RWPE1 (cell line): ENCODE data around the gene RNF135.
"Not testable (repeated sequence)": the region's sequence is repeated elsewhere in the genome, so short reads cannot be mapped to it uniquely, and the experiment has no call there.

Experiments used
- CTCF ChIA-PET: fragments of 350-600 bp; sonication (Branson Sonifier 250); formaldehyde crosslinking; extraction: SDS; loops from one replicate; lab custom pipeline; 2021; lab: Yijun Ruan, JAX
- POLR2A ChIA-PET: fragments of 400-600 bp; formaldehyde crosslinking; extraction: SDS; loops from one replicate; lab custom pipeline; 2020; ENCODE audit warnings: antibody characterized with exemption; ENCODE audit not compliant: low non-redundant PET; lab: Yijun Ruan, JAX
- DNase-seq: peaks from one replicate; pipeline ENCODE4 v3.0.0; 2012; ENCODE audit warnings: low spot score
- H3K27ac ChIP-seq: fragments of 450-650 bp; 2 replicates; pipeline ENCODE4 v1.5.1; 2017
- TF ChIP-seq, protein P1 (sequence below): fragments of 450-650 bp; conservative IDR thresholded peaks from 2 replicates; pipeline ENCODE4 v1.5.1; 2017; ENCODE audit warnings: low read depth, mild to moderate bottlenecking

Gene RNF135

DNA sequence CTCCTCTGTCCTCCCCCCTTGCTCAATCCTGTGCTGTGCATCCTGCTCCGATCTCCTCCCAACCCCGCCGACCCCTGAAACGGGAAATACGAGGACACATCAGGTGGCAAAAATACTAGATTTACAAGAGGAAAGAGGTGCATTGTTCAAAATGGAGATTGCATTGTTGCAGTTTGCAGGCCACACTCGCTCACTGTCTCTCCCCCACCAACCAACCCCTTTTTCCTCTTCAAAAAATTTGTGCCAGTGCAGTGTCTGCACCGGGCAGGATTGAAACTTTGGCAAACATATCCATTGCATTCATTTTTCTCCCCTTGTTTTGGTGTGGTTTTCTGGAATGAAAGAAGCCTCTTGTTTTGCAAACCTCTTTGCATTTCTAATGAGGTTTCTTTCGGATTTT is 61.0 kb downstream of the RNF135 start:
- TF ChIP-seq, protein P1, sequence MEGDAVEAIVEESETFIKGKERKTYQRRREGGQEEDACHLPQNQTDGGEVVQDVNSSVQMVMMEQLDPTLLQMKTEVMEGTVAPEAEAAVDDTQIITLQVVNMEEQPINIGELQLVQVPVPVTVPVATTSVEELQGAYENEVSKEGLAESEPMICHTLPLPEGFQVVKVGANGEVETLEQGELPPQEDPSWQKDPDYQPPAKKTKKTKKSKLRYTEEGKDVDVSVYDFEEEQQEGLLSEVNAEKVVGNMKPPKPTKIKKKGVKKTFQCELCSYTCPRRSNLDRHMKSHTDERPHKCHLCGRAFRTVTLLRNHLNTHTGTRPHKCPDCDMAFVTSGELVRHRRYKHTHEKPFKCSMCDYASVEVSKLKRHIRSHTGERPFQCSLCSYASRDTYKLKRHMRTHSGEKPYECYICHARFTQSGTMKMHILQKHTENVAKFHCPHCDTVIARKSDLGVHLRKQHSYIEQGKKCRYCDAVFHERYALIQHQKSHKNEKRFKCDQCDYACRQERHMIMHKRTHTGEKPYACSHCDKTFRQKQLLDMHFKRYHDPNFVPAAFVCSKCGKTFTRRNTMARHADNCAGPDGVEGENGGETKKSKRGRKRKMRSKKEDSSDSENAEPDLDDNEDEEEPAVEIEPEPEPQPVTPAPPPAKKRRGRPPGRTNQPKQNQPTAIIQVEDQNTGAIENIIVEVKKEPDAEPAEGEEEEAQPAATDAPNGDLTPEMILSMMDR, result no peak
- DNase-seq, result no peak
- CTCF ChIA-PET, result no interaction called here
- POLR2A ChIA-PET, result no interaction called here
- no peak overlapping the region for H3K27ac ChIP-seq

DNA sequence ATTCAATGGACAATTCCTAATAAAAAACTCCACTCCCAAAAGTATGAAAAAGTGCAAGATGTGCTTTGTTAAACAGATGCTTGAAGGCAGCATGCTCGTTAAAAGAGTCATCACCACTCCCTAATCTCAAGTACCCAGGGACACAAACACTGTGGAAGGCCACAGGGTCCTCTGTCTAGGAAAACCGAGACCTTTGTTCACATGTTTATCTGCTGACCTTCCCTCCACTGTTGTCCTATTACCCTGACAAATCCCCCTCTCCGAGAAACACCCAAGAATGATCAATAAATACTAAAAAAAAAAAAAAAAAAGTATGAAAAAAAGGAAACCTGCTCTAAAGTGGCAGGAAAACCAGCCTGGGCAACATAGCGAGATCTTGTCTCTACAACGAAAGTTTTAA is 64.8 kb downstream of the RNF135 start:
- POLR2A ChIA-PET, CTCF ChIA-PET, H3K27ac ChIP-seq: not testable (repeated sequence)

DNA sequence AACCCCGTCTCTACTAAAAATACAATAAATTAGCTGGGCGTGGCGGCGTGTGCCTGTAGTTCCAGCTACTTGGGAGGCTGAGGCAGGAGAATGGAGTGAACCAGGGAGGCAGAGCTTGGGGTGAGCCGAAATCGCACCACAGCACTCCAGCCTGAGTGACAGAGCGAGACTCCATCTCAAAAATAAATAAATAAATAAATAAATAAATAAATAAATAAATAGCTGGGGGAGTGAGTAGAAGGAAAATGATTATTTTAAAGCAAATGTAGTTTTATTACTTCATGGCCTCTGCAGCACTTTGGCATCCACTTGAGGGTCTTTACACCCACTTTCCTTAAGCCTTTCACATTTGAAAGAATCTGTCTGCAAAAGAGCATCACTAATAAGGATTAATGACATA is 70.0 kb downstream of the RNF135 start:
- H3K27ac ChIP-seq, POLR2A ChIA-PET, DNase-seq: not testable (repeated sequence)
- CTCF ChIA-PET, result interaction anchor here (0.7 kb wide), 1 partner anchor 21 kb away, joined by 3 read pairs; no protein-coding TSS in a partner anchor

More for the DNA sequence above, 64.8 kb downstream of the RNF135 start:
- not testable (repeated sequence) for DNase-seq

DNA sequence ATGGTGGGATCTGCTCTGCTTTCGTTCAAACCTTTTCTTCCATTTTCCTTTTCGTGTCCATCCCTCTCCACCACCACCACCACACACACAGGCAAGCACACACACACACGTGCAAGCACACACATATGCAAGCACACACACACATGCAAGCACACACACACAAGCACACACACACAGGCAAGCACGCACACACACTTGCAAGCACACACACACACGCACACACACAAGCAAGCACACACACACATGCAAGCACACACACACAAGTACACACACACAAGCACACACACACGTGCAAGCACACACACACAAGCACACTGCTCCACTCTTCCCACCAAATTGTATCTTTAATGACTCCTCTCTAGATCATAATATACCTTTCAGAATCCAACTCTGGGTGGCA is 71.5 kb downstream of the RNF135 start:
- DNase-seq, POLR2A ChIA-PET: not testable (repeated sequence)
- CTCF ChIA-PET, result interaction anchor here (0.7 kb wide), 1 partner anchor 12 kb away, joined by 3 read pairs; no protein-coding TSS in a partner anchor

DNA sequence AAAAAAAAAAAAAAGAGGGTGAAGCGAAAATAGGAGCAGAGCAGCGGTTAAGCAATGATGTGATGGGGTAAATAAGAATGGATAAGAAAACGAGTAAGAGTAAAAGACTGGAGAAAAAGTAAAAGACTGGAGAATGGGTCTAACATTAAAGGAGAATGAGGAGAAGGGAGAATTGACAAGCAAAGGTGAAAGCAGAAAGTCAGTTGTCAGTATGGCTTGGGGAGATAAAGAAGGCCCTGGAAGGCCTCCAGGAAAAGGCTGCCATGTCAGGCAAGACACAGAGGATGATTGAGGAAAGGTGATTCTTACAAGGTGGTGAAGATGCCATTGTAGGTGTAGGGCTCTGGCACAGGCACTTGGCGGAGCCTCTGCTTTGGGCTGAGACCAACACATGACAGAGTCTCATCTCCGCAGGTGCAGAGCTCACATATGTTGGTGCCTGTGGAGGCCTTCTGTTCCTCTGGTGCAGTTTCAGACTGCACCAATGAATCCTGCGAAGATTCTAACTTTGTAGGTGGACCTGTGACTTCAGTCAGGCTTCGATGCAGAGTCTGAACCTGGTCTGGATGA is 76.1 kb downstream of the RNF135 start:
- DNase-seq, H3K27ac ChIP-seq, POLR2A ChIA-PET, CTCF ChIA-PET: not testable (repeated sequence)

More for the DNA sequence above, 71.5 kb downstream of the RNF135 start:
- not testable (repeated sequence) for H3K27ac ChIP-seq

DNA sequence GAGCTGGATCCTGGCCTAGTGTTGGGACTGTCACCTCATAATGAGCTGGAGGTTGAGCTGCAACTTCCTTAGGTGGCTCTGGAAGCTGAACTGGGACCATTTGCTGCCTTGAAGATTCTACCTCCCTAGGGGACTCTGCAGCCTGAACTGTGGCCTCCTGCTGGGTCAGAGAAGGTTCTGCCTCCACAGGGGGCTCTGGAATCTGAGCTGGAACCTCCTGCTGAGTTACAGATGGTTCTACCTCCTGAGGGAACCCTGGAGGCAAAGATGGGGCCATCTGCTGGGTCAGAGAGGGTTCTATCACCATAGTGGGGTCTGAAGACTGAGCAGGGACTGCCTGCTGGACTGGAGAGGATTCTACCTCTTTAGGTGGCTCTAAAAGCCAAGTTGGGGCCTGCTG is 77.3 kb downstream of the RNF135 start:
- CTCF ChIA-PET, result no interaction called here
- TF ChIP-seq, protein P1, result no peak
- no peak overlapping the region for H3K27ac ChIP-seq
- DNase-seq, result no peak
- POLR2A ChIA-PET, result no interaction called here

DNA sequence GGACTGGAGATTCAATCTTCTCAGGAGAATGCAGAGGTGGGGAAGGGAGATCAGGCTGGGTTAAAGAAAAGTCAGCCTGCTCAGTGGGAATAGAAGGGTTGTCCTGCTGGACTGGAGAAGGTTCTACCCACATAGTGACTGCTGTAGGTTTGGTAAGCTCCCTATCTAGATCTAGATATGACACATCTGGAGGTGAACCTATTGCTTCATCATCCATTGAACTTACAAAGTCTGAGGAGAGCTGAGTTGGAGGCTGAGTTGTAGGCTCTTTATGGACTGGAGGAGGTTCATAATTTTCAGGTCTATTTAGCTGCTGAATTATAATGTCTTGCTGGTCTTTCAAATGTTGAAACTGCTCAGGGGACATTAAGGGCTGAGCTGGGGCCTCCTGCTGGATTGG is 77.9 kb downstream of the RNF135 start:
- no peak for DNase-seq
- H3K27ac ChIP-seq, result no peak overlapping the region
- TF ChIP-seq, protein P1, result no peak
- CTCF ChIA-PET, result no interaction called here
- POLR2A ChIA-PET, result no interaction called here
